HG03066 (cell line): ENCODE measurements around the gene HNRNPF.
"Not testable (repeated sequence)": the region's sequence is repeated elsewhere in the genome, so short reads cannot be mapped to it uniquely, and the experiment has no call there.

Experiments
- ATAC-seq: cut with Tn5 transposase; IDR thresholded peaks from one replicate; pipeline ENCODE4 v1.9.1; 2021; ENCODE audit warnings: low read depth; ENCODE audit not compliant: unreplicated experiment

HNRNPF gene

GRCh38 chr10:43399320-43400310 is 9.4 kb downstream of the HNRNPF start:
- no peak for ATAC-seq

- no peak for ATAC-seq
Observed at GRCh38 chr10:43398939-43399319, 10.1 kb downstream of the HNRNPF start.

- ATAC-seq: peak; percentile 87
Observed at GRCh38 chr10:43396928-43397624, 11.9 kb downstream of the HNRNPF start.

- ATAC-seq: peak; percentile 52
Observed at GRCh38 chr10:43396061-43396927, 12.7 kb downstream of the HNRNPF start.

- no peak for ATAC-seq
Observed at GRCh38 chr10:43395571-43396060, 13.4 kb downstream of the HNRNPF start.

GRCh38 chr10:43394868-43395267 is 14.1 kb downstream of the HNRNPF start:
- ATAC-seq: no peak

GRCh38 chr10:43393606-43394360 is 15.2 kb downstream of the HNRNPF start:
- ATAC-seq: no peak

DNA sequence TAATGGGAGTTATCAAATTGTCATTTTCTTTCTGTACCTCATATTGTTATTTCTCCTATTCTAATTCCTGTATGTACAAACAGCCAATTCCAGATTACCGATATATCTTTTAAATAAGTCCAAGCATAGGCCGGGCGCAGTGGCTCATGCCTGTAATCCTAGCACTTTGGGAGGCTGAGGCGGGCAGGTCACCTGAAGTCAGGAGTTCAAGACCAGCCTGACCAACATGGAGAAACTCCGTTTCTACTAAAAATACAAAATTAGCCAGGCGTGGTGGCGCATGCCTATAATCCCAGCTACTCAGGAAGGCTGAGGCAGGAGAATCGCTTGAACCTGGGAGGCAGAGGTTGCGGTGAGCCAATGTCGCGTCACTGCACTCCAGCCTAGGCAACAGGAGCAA is 15.8 kb downstream of the HNRNPF start:
- not testable (repeated sequence) for ATAC-seq

DNA sequence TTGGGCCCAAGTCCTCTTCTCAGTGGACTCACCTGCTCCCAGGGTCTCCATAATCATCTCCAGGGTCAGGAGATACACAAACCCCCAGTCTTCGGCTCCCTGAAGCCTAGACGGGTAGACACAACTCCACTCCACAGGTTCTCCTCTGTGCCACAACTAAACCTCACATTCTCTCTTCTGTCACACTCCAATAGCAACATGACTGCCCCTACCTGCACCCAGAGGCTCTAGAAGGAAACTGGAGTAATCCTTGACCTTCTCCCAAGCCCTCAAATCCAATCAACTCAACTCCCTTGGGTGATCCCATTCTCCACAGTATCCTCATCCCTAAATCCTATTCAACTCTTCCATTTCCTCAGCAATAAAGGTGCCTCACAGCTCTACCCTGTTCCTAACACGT is 16.2 kb downstream of the HNRNPF start:
- ATAC-seq: no peak

DNA sequence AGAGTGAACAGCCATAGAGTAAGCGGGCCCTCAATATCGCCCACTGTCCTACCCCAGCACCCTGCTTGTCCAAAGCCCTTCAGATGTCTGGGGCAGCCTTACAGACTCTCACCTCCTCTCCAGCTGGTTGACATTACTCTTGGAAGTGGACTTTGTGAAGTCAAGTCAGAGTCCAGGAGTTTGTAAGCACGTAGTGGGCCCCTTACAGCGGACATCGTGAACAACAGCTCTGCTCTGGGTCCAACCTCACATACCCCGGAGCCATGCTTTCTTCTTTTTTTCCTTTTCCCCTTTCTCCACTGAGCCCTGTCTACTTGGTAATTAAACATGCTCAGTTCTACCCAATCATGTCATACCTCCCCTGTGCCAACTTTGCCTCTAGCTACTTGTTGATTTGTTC is 17.5 kb downstream of the HNRNPF start:
- no peak for ATAC-seq

GRCh38 chr10:43390759-43391158 is 18.2 kb downstream of the HNRNPF start:
- no peak for ATAC-seq

GRCh38 chr10:43390333-43390732 is 18.7 kb downstream of the HNRNPF start:
- no peak for ATAC-seq

GRCh38 chr10:43389867-43390266 is 19.1 kb downstream of the HNRNPF start:
- ATAC-seq: no peak

DNA sequence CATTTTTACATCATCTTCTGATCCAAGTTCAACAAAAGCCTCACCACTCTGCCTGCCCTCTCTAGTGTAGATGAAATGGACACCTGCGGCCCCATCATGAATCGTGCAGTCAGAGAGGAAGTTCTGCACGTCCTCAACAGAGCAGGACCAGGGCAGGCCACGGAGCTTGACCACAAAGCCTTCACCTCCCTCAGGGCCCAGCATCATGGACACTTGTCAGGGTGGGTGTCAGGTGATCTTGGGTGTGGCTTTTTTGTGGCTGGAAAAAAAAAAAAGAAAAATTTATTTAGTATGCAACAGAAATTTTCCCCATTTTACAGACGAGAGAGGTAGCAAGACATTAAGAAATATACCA is 21.3 kb downstream of the HNRNPF start:
- ATAC-seq: no peak

GRCh38 chr10:43386981-43387677 is 21.9 kb downstream of the HNRNPF start:
- ATAC-seq: no peak

DNA sequence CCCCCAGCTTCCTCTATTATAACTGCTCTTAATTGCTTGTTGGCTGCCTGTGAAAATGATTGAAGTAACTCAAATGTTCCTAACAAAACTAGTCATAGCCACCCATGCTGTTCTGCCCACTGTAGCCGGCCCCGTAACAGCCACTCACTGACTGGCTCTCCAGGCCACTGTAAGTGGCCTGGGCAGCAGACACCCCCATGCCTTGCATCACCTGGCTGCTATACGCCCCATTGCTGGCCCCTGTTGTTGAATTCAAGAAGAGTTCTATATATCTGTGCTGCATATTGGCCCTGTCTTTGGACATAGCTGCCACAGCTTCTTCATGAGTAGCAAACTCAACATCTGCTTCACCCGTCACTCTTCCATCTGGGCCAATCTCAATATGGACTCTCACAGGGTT is 22.4 kb downstream of the HNRNPF start:
- ATAC-seq: no peak

DNA sequence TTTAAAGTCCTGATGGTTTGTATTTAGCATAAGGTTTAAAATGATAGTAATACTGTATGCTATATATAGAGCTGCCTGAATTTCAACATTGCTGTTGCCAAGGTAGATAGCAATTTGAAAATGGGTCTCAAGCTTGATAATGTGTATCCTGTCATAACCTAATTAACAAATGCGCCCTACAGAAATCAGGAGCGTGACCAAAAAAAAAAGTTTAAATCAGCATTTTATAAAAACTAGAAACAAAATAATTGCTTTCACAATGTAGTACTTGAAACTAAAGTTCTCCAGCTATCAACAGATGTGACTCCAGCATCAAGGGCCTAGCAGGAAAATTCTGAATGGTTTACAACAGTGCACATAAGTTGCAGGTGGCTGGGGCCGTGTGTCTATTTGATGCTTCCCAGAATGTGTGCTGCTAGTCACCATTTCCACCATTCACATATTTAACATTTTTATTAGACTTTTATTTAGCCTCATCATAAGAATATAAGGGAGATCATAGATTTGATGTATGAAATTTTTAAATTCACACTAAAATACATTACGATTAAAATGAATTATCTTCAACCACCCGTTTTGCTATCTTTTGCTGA is 23.5 kb downstream of the HNRNPF start:
- no peak for ATAC-seq

- ATAC-seq: no peak
Observed at GRCh38 chr10:43384252-43385221, 24.4 kb downstream of the HNRNPF start.
